Measurements from ENCODE around the gene HOXC6. TPM values are rescaled to one million over a fixed set of nuclear protein-coding genes. Genes with fewer than 3 reads are reported as not detected.

Gene HOXC6
- total RNA-seq, 6 experiments from 2014 or later, result not detected

DNA sequence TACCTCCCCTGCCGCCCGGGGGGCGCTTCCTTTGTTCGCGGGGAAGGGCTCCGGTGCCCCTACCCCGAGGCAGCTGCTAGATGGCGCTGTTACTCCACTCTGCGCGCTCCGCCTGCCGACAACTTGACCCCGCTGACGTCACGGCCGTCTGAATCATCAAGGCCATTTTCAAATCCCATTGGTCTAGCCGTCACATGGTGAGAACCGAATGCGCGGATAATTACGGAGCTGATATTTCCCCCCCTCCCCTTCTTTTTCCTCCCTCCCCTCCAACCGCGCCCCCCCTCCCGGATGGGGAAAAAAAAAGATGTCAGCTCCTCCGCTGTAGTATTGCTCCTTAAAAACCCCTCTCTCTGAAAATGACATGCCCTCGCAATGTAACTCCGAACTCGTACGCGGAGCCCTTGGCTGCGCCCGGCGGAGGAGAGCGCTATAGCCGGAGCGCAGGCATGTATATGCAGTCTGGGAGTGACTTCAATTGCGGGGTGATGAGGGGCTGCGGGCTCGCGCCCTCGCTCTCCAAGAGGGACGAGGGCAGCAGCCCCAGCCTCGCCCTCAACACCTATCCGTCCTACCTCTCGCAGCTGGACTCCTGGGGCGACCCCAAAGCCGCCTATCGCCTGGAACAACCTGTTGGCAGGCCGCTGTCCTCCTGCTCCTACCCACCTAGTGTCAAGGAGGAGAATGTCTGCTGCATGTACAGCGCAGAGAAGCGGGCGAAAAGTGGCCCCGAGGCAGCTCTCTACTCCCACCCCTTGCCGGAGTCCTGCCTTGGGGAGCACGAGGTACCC is 43.1 kb upstream of the HOXC6 start, which contains the start of gene HOXC10:
TSS of gene HOXC10 (plus strand) at position 246 of the 791 bp plus-strand sequence. CDS start at position 360, 114 bp downstream.
- peaks cover 0 to 4% (median 0%) of the 10 kb centered on the region in 4 donors for H3K4me1 ChIP-seq
- TF ChIP-seq, protein P1, sequence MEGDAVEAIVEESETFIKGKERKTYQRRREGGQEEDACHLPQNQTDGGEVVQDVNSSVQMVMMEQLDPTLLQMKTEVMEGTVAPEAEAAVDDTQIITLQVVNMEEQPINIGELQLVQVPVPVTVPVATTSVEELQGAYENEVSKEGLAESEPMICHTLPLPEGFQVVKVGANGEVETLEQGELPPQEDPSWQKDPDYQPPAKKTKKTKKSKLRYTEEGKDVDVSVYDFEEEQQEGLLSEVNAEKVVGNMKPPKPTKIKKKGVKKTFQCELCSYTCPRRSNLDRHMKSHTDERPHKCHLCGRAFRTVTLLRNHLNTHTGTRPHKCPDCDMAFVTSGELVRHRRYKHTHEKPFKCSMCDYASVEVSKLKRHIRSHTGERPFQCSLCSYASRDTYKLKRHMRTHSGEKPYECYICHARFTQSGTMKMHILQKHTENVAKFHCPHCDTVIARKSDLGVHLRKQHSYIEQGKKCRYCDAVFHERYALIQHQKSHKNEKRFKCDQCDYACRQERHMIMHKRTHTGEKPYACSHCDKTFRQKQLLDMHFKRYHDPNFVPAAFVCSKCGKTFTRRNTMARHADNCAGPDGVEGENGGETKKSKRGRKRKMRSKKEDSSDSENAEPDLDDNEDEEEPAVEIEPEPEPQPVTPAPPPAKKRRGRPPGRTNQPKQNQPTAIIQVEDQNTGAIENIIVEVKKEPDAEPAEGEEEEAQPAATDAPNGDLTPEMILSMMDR (IDR thresholded peaks at IDR 0.05), result peak in 3 of 4 donors; percentile 13 to 25 (median 16)
- TF ChIP-seq POLR2A (IDR thresholded peaks at IDR 0.05), result no peak
- intact Hi-C loops (cut with DNase I), result no loop called here
- H3K27me3 ChIP-seq, result peaks cover 19 to 86% of the 10 kb centered on the region in 2 donors
- ATAC-seq (peak in 3 of 4 donors; percentile 24 to 66 (median 44)), DNase-seq (peak in 1 of 3 donors; percentile 49)
- WGBS (ENCODE audit: insufficient coverage, low coverage, low lambda C conversion rate, missing lambda C conversion rate), result 10% methylated on average over 44 of the region's 55 CpGs
- H3K36me3 ChIP-seq, result no peaks in the 10 kb centered on the region
- no peaks in the 10 kb centered on the region for H3K9me3 ChIP-seq
- H3K27ac ChIP-seq, result no peak within 1 kb of the TSS
- H3K4me3 ChIP-seq, result no peak within 1 kb of the TSS

DNA sequence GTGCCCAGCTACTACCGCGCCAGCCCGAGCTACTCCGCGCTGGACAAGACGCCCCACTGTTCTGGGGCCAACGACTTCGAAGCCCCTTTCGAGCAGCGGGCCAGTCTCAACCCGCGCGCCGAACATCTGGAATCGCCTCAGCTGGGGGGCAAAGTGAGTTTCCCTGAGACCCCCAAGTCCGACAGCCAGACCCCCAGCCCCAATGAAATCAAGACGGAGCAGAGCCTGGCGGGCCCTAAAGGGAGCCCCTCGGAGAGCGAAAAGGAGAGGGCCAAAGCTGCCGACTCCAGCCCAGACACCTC is 42.6 kb upstream of the HOXC6 start:
- Histone ChIP-seq H3K27ac (no peak overlapping the region), H3K27me3 (peaks cover 19 to 86% of the 10 kb centered on the region in 2 donors), H3K4me3 (no peak overlapping the region), H3K9me3 (no peaks in the 10 kb centered on the region), H3K4me1 (peaks cover 0 to 4% (median 0%) of the 10 kb centered on the region in 4 donors), H3K36me3 (no peaks in the 10 kb centered on the region)
- no peak for DNase-seq
- TF ChIP-seq POLR2A (IDR thresholded peaks at IDR 0.05), result no peak
- no CpG with 5 or more reads among the region's 21 CpGs for WGBS (ENCODE audit: insufficient coverage, low coverage, low lambda C conversion rate, missing lambda C conversion rate)
- intact Hi-C loops (cut with DNase I), result no loop called here
- ATAC-seq, result no peak

DNA sequence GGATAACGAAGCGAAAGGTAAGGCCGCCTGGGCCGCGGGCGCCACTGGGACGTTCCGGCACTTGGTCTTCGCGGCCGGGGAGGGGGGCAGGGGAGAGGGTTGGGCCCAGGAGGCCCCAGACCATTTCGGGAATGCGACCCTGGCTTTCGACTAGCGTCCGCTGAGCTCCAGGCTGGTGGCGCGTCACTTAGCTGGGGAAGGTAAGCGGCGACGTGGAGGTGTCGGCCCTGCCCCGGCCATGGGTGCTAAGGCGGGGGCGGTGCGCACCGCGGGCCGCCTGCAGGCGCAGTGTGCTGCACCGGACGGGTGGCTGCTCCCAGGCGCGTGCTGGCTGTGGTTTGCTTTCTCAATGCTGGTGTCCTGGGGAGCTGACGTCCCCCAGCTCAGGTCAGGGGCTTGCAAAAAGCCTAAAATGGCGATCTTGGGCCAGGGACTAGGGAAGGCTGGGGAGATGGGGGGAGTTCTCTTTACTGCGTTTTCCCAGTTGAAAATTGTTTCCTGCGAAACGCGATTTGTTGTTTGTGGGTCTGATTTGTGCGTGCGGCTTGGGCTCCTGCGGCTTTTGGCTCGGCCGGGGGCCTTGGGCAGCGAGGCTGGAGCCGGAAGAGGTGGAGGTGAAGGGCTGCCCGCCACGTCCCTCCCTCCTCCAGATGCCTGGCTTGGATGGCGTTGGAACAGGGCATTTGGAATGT is 42.1 kb upstream of the HOXC6 start:
- no peaks in the 10 kb centered on the region for H3K9me3 ChIP-seq
- WGBS (ENCODE audit: insufficient coverage, low coverage, low lambda C conversion rate, missing lambda C conversion rate), result 6% methylated on average over 11 of the region's 50 CpGs
- H3K4me3 ChIP-seq, result no peak overlapping the region
- ATAC-seq (peak in 2 of 4 donors; percentile 15 to 39), DNase-seq (no peak)
- peaks cover 0 to 4% (median 0%) of the 10 kb centered on the region in 4 donors for H3K4me1 ChIP-seq
- TF ChIP-seq, protein P1 (IDR thresholded peaks at IDR 0.05), result peak in 1 of 4 donors; percentile 3
- no peak for TF ChIP-seq POLR2A (IDR thresholded peaks at IDR 0.05)
- intact Hi-C loops (cut with DNase I), result no loop called here
- no peaks in the 10 kb centered on the region for H3K36me3 ChIP-seq
- H3K27ac ChIP-seq, result no peak overlapping the region
- peaks cover 19 to 82% of the 10 kb centered on the region in 2 donors for H3K27me3 ChIP-seq

GRCh38 chr12:53986686-53987483 is 41.4 kb upstream of the HOXC6 start:
- WGBS (ENCODE audit: insufficient coverage, low coverage, low lambda C conversion rate, missing lambda C conversion rate), result 9% methylated on average over 9 of the region's 21 CpGs
- no peak overlapping the region for H3K4me3 ChIP-seq
- no peak for ATAC-seq
- H3K36me3 ChIP-seq, result no peaks in the 10 kb centered on the region
- H3K27ac ChIP-seq, result no peak overlapping the region
- DNase-seq, result no peak
- TF ChIP-seq, protein P1 (IDR thresholded peaks at IDR 0.05), result no peak
- no peak for TF ChIP-seq POLR2A (IDR thresholded peaks at IDR 0.05)
- H3K9me3 ChIP-seq, result no peaks in the 10 kb centered on the region
- peaks cover 12 to 76% of the 10 kb centered on the region in 2 donors for H3K27me3 ChIP-seq
- intact Hi-C loops (cut with DNase I), result no loop called here
- H3K4me1 ChIP-seq, result peaks cover 0 to 4% (median 0%) of the 10 kb centered on the region in 4 donors
